Spleen (tissue), 11 donors: ENCODE data around the gene MCEE. TPM values are rescaled to one million over a fixed set of nuclear protein-coding genes. Genes with fewer than 3 reads are reported as not detected.

Source experiments
- DNase-seq: peaks from one replicate; pipeline ENCODE4 v3.0.0-alpha.2; 2020
- H3K27ac ChIP-seq, 8 donors: fragments of 200-600 bp; sonication (generic) in 7 of 8; 1 replicate in 4 of 8; 2 replicates in 4 of 8; pipeline versions ENCODE4 v1.5.0 to v1.8.0; 2016 to 2021; ENCODE audit warnings: inconsistent platforms in 4 of 8, mild to moderate bottlenecking in 4 of 8, moderate library complexity in 1 of 8
- H3K27me3 ChIP-seq, 7 donors: fragments of 200-600 bp; sonication (generic) in 6 of 7; replicated peaks in 1 of 7; 1 replicate in 4 of 7; 2 replicates in 3 of 7; pipeline versions ENCODE4 v1.5.0 to v1.8.0; 2016 to 2021; ENCODE audit warnings: inconsistent platforms in 3 of 7, mild to moderate bottlenecking in 1 of 7
- H3K36me3 ChIP-seq, 6 donors: fragments of 200-600 bp; sonication (generic) in 5 of 6; 1 replicate in 4 of 6; 2 replicates in 2 of 6; pipeline versions ENCODE4 v1.5.0 to v1.8.0; 2016 to 2021; ENCODE audit warnings: inconsistent platforms in 2 of 6
- H3K4me1 ChIP-seq, 6 donors: fragments of 200-600 bp; sonication (generic) in 5 of 6; 1 replicate in 3 of 6; 2 replicates in 3 of 6; pipeline versions ENCODE4 v1.5.0 to v1.8.0; 2016 to 2021; ENCODE audit warnings: inconsistent platforms in 3 of 6
- H3K4me3 ChIP-seq, 8 donors: fragments of 200-600 bp; sonication (generic) in 7 of 8; 1 replicate in 4 of 8; 2 replicates in 4 of 8; pipeline versions ENCODE4 v1.5.0 to v1.8.0; 2016 to 2021; ENCODE audit warnings: inconsistent platforms in 4 of 8, mild to moderate bottlenecking in 4 of 8, moderate library complexity in 2 of 8
- H3K9me3 ChIP-seq, 8 donors: fragments of 200-600 bp; sonication (generic) in 7 of 8; 1 replicate in 4 of 8; 2 replicates in 4 of 8; pipeline versions ENCODE4 v1.5.0 to v1.8.0; 2016 to 2021; ENCODE audit warnings: inconsistent platforms in 4 of 8
- CTCF ChIP-seq, 11 experiments: fragments of 200-600 bp in 7 of 11; fragments of 450-650 bp in 4 of 11; sonication (generic) in 4 of 11; IDR thresholded peaks in 8 of 11; conservative IDR thresholded peaks in 3 of 11; 1 replicate in 7 of 11; 2 replicates in 4 of 11; pipeline versions ENCODE4 v1.4.0 to v1.8.0; 2016 to 2021; ENCODE audit warnings: antibody characterized with exemption in 11 of 11, inconsistent platforms in 4 of 11, mild to moderate bottlenecking in 1 of 11
- POLR2A ChIP-seq, 3 donors: fragments of 450-650 bp; IDR thresholded peaks; one replicate each; pipeline ENCODE4 v1.5.1; 2017; ENCODE audit warnings: antibody characterized with exemption in 3 of 3, mild to moderate bottlenecking in 1 of 3
- POLR2AphosphoS5 ChIP-seq, 3 donors: sonication (generic); formaldehyde crosslinking; IDR thresholded peaks; one replicate each; pipeline ENCODE4 v1.5.1; 2017; ENCODE audit warnings: antibody characterized with exemption in 3 of 3
- WGBS, 5 donors: extraction: QIAGEN DNeasy Blood & Tissue Kit in 3 of 5; methylation state at CpG; one replicate each; pipeline versions ENCODE4 v1.1.5 to v1.1.7; 2013 to 2018; 5-methylcytosine and 5-hydroxymethylcytosine counted together
- intact Hi-C: fragments of 100-400 bp; cut with DNase I; formaldehyde crosslinking; loops from one replicate; pipeline ENCODE4 v1.15.0; 2023; ENCODE audit warnings: low total_unique reads
- polyA plus RNA-seq, 3 donors: library from polyadenylated mRNA; stranded (reverse); fragments of 200-250 nt; gene quantifications; one replicate each; pipeline ENCODE4 v1.2.1, GENCODE V29; 2013
- total RNA-seq, 7 donors: library from RNA; depleted of rRNA in 3 of 7; stranded (reverse); fragments of >200 nt in 3 of 7; fragmentation: NEBNext Ultra II Directional in 4 of 7; extraction: Animal tissue kit (Norgen Biotek cat#: 25700) in 4 of 7; gene quantifications; one replicate each; pipeline versions ENCODE4 v1.1.0 to v1.2.1, GENCODE V29; 2016 to 2021
- donor health status: healthy with polysubstance abuse.
- donor health status: DM: no; HTN: no; CAD: no; lungs with moderate emphysema.
- donor health status: DM: no; HTN: no; CAD: no.
- donor health status: Bipolar disorder and iron deficiency.
- donor health status: healthy.
- donor health status: DM: no; HTN: no; CAD: no.
- donor health status: DM: yes; HTN: yes; CAD: no.

MCEE gene
- total and polyA plus RNA-seq, 10 donors, result 10.4 to 21.8 (median 16.0) TPM

DNA sequence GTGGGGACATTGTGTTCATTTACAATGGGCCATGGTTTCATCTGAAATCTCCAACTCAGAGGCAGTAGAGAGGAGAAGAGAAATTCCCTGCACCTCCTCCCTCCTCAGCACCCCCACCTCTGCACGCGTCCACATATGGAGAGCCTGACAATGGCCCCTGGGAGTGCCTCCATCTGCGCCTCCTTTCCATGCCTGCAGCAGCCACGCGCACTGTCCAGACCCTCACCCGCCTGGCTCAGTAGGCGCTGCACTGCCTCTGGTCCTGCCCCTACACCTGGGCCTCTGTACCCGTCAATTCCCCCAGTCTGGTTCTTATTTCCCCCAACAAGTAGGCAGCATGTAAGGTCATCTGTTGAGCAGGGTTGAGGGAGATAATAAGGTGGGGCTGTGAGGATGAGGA lies 24.2 kb upstream of the MCEE start:
- H3K27me3 ChIP-seq, result peaks cover 0 to 12% (median 0%) of the 10 kb centered on the region in 7 donors
- intact Hi-C loops, result no loop called here
- no peak for DNase-seq
- no peaks in the 10 kb centered on the region for H3K9me3 ChIP-seq
- TF ChIP-seq POLR2A (IDR thresholded peaks at IDR 0.05), result no peak
- TF ChIP-seq POLR2AphosphoS5 (IDR thresholded peaks at IDR 0.05), result no peak
- no peak for TF ChIP-seq CTCF (IDR thresholded peaks at IDR 0.05 in 8 of 11, conservative IDR thresholded peaks at IDR 0.05 in 3 of 11)
- H3K4me3 ChIP-seq, result no peak overlapping the region
- WGBS, 5 donors, result 81 to 89% (median 86%) methylated on average over 8 of the region's 8 CpGs
- H3K36me3 ChIP-seq, result peaks cover 0 to 26% (median 14%) of the 10 kb centered on the region in 6 donors
- H3K4me1 ChIP-seq, result peaks cover 0 to 13% (median 6%) of the 10 kb centered on the region in 6 donors
- H3K27ac ChIP-seq, result no peak overlapping the region

DNA sequence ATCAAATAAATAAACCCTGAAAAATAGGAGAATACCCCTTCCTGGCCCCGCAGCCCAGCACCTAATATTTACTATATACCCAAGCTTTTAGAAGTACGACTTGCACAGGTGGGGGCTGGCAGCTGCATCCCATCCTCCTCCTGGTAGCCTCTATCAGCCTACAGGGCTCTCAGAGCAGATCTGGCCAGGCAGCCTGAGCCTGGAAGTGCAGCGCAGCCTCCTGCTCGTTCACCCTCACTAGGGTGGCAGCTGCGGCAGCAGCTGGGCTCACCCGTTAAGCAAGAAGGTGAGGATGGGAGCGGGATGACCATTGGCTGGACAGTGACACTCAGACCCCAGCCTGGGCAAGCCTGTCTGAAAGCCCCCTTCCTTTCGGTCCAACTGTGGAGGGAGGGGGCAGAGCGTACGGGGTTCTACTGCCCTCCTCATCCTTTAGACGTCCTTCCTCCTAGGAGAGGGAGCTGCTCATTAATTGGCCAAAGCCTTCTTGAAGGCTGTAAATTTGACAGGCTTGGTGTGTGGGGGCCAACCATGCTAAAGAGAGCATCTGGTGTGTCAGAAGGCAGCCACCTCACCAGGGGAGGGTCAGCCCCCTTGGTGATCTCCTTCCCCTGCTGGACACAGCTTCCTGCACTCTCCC lies 23.7 kb upstream of the MCEE start:
- H3K27me3 ChIP-seq, result peaks cover 0 to 12% (median 0%) of the 10 kb centered on the region in 7 donors
- 78 to 89% (median 81%) methylated on average over 8 to 11 of the region's 11 CpGs for WGBS, 5 donors
- H3K27ac ChIP-seq, result no peak overlapping the region
- peaks cover 0 to 32% (median 20%) of the 10 kb centered on the region in 6 donors for H3K36me3 ChIP-seq
- H3K9me3 ChIP-seq, result no peaks in the 10 kb centered on the region
- no peak for TF ChIP-seq POLR2AphosphoS5 (IDR thresholded peaks at IDR 0.05)
- TF ChIP-seq POLR2A (IDR thresholded peaks at IDR 0.05), result no peak
- TF ChIP-seq CTCF (IDR thresholded peaks at IDR 0.05 in 8 of 11, conservative IDR thresholded peaks at IDR 0.05 in 3 of 11), result no peak
- no peak overlapping the region for H3K4me3 ChIP-seq
- DNase-seq, result no peak
- H3K4me1 ChIP-seq, result peaks cover 0 to 13% (median 6%) of the 10 kb centered on the region in 6 donors
- intact Hi-C loops, result no loop called here

GRCh38 chr2:71151620-71152019 lies 21.6 kb upstream of the MCEE start:
- TF ChIP-seq POLR2AphosphoS5 (IDR thresholded peaks at IDR 0.05), result no peak
- no peak for TF ChIP-seq POLR2A (IDR thresholded peaks at IDR 0.05)
- TF ChIP-seq CTCF (IDR thresholded peaks at IDR 0.05 in 8 of 11, conservative IDR thresholded peaks at IDR 0.05 in 3 of 11), result no peak
- H3K27me3 ChIP-seq, result peaks cover 0 to 3% (median 0%) of the 10 kb centered on the region in 7 donors
- H3K4me1 ChIP-seq, result peaks cover 0 to 2% (median 0%) of the 10 kb centered on the region in 6 donors
- DNase-seq, result no peak
- intact Hi-C loops, result no loop called here
- no peak overlapping the region for H3K27ac ChIP-seq
- no peaks in the 10 kb centered on the region for H3K9me3 ChIP-seq
- H3K36me3 ChIP-seq, result peaks cover 2 to 52% (median 41%) of the 10 kb centered on the region in 6 donors
- H3K4me3 ChIP-seq, result no peak overlapping the region
- 36 to 97% (median 91%) methylated on average over 1 of the region's 1 CpG for WGBS, 5 donors

- 53 to 79% (median 62%) methylated on average over 3 of the region's 3 CpGs for WGBS, 5 donors
- Histone ChIP-seq H3K36me3 (peaks cover 6 to 66% (median 54%) of the 10 kb centered on the region in 6 donors), H3K27ac (no peak overlapping the region), H3K27me3 (no peaks in the 10 kb centered on the region), H3K4me3 (no peak overlapping the region), H3K9me3 (no peaks in the 10 kb centered on the region), H3K4me1 (no peaks in the 10 kb centered on the region)
- no peak for DNase-seq
- TF ChIP-seq CTCF (IDR thresholded peaks at IDR 0.05 in 8 of 11, conservative IDR thresholded peaks at IDR 0.05 in 3 of 11) (no peak), POLR2AphosphoS5 (IDR thresholded peaks at IDR 0.05) (peak in 2 of 3 donors; percentile 49 to 73)
- intact Hi-C loops, result no loop called here
These were observed 20.2 kb upstream of the MCEE start for GRCh38 chr2:71150082-71150816.
